HUES64 (cell line): ENCODE results near the gene JAKMIP1.

ENCODE experiments used
- H3K27ac ChIP-seq: 2 replicates; pipeline ENCODE4 v1.7.0; 2013; ENCODE audit warnings: low read depth, low read length, inconsistent platforms
- H3K27me3 ChIP-seq: 2 replicates; pipeline ENCODE4 v1.6.1; 2013; ENCODE audit warnings: mild to moderate bottlenecking, low read length; ENCODE audit not compliant: insufficient read depth
- H3K36me3 ChIP-seq: 2 replicates; pipeline ENCODE4 v1.6.1; 2013; ENCODE audit warnings: mild to moderate bottlenecking, low read length; ENCODE audit not compliant: insufficient read depth
- H3K4me1 ChIP-seq: 2 replicates; pipeline ENCODE4 v1.6.1; 2013; ENCODE audit warnings: mild to moderate bottlenecking, low read length, moderate library complexity; ENCODE audit not compliant: insufficient read depth
- H3K4me3 ChIP-seq: 2 replicates; pipeline ENCODE4 v1.5.1; 2013; ENCODE audit warnings: mild to moderate bottlenecking, low read length, moderate library complexity
- H3K9ac ChIP-seq: 2 replicates; pipeline ENCODE4 v1.6.1; 2013; ENCODE audit warnings: mild to moderate bottlenecking, low read depth, low read length
- H3K9me3 ChIP-seq: 2 replicates; pipeline ENCODE4 v1.6.1; 2013; ENCODE audit warnings: low read depth, low read length; ENCODE audit not compliant: insufficient read depth
- WGBS: fragments of 150-250, 120-280 bp; methylation state at CpG from one replicate; pipeline ENCODE4 v1.1.7; 2013; ENCODE audit warnings: missing lambda C conversion rate; 5-methylcytosine and 5-hydroxymethylcytosine counted together

JAKMIP1 gene

DNA sequence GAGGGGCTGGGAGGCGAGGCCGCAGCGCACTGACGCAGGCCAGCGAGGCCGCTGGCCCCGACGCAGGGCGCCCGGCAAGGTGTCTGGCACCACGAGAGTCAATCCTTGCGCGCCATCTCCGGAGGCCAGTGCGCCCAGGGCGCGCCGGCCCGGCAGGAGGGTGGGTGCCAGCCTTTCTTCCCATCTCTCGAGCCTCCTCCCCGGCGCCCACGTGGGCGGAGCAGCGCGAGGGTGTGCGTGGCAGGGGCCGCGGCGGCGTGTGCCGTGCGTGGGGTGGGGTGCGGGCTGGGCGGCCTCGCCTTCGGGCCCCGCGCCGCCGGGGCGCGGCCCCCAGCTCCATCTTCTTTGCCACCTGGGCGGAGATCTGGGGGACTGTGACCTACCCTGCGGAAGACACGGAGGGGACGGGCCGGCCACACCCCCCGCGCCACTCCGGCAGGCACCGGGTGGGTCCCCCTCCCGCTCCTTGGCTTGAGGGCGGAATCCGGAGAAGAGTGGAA is 877 bp downstream of the JAKMIP1 start:
- Histone ChIP-seq H3K4me1 (peaks cover 7% of the 10 kb centered on the region), H3K27me3 (peaks cover 42% of the 10 kb centered on the region), H3K36me3 (no peaks in the 10 kb centered on the region), H3K9me3 (no peaks in the 10 kb centered on the region), H3K9ac (no peak overlapping the region), H3K27ac (no peak overlapping the region), H3K4me3 (peak overlapping the region; percentile 68)
- 2% methylated on average over 55 of the region's 55 CpGs for WGBS

DNA sequence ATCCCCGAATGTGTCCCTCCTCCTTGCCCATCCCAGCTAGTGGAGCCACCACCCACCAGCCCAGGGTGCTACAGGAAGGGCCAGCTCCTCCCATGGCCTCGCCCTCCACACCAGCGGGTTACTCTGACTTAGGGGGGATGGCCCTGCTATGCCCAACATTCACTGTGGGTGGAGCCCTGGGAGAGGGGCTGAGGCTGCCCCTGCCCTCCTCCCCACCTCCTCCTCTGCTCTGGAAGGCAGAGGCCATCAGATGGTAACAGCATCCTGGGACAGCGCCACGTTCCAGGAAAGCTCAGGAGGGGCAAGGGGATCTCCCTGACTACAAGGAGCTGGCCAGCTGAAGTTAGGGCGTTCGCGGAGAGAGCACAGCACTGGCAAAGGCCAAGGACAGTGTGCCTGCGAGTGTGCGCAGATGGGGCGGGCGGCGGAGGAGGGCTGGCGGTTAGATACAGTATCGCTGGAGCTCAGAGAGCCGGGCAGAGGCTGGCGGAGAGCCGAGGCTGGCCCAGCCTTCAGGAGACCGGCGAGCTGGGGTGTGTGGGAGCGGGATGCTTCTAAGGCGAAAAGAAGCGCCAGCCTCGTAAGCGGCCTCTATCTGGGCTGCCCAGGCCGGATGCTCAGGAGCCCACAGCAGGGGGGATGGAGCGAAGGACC is 1.5 kb downstream of the JAKMIP1 start:
- H3K9ac ChIP-seq: no peak overlapping the region
- 3% methylated on average over 27 of the region's 27 CpGs for WGBS
- H3K27ac ChIP-seq: no peak overlapping the region

DNA sequence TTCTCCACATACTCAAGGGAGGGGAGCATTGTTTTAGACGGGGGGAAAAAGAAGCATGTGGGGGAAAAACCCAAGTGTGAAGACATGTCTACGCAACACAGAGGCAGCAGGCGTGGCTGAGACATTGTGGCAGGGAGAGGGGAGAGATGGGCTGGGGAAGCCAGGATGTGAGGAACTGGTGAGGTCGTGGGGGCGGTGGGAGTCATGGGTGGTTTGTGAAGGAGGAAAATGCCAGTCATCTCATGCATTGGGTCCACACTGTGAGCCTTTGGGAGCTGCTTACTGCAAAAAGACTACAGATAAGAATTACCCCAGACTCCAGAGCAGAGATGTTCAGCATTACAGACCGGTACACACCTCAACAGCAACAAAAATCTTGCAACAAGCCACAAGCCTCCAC is 2.1 kb downstream of the JAKMIP1 start:
- H3K27me3 ChIP-seq: peaks cover 42% of the 10 kb centered on the region
- no peaks in the 10 kb centered on the region for H3K9me3 ChIP-seq
- H3K4me3 ChIP-seq: no peak overlapping the region
- H3K9ac ChIP-seq: no peak overlapping the region
- no peaks in the 10 kb centered on the region for H3K36me3 ChIP-seq
- no peak overlapping the region for H3K27ac ChIP-seq
- 62% methylated on average over 6 of the region's 6 CpGs for WGBS
- H3K4me1 ChIP-seq: peaks cover 7% of the 10 kb centered on the region

More for the DNA sequence above, 1.5 kb downstream of the JAKMIP1 start:
- H3K4me1 ChIP-seq: peaks cover 7% of the 10 kb centered on the region
- peak overlapping the region; percentile 68 for H3K4me3 ChIP-seq
- H3K9me3 ChIP-seq: no peaks in the 10 kb centered on the region
- peaks cover 42% of the 10 kb centered on the region for H3K27me3 ChIP-seq
- H3K36me3 ChIP-seq: no peaks in the 10 kb centered on the region

DNA sequence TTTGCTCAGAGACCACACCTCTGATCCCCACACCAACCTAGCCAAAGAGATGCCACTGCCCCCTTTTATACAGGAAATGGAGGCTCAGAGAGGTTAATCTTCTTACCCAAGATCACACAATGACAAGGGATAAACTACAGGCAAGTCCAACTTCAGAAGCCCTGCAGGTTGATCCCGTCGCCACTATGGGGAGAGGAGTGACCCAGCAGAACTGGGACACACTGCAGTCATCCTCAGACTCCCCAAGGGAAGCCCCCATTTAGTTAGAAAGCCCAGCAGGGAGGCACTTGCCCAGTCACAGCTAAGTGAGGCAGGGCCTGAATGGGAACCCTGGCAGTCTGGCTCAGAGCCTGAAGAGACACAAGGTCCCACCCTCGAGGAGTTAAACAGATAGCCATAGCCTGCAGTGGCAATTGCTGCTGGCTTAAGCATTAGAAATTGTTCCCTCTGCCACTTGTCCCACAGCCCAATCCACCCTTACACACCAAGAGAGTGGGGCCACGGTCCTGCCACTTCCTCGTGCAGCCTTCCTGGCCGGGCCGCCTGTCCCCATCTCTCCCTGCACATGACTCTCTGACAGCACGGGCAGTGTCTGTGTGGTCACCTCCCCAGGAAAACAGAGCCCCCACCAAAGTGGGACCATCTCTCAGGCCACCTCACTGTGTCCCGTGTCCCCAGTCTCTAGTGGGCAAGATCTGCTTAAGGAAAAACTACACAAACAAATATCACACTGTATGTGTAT is 2.7 kb downstream of the JAKMIP1 start:
- Histone ChIP-seq H3K27me3 (peaks cover 42% of the 10 kb centered on the region), H3K4me3 (no peak overlapping the region), H3K27ac (no peak overlapping the region), H3K9ac (no peak overlapping the region), H3K36me3 (no peaks in the 10 kb centered on the region), H3K9me3 (no peaks in the 10 kb centered on the region), H3K4me1 (peaks cover 7% of the 10 kb centered on the region)
- WGBS: 88% methylated on average over 9 of the region's 9 CpGs

DNA sequence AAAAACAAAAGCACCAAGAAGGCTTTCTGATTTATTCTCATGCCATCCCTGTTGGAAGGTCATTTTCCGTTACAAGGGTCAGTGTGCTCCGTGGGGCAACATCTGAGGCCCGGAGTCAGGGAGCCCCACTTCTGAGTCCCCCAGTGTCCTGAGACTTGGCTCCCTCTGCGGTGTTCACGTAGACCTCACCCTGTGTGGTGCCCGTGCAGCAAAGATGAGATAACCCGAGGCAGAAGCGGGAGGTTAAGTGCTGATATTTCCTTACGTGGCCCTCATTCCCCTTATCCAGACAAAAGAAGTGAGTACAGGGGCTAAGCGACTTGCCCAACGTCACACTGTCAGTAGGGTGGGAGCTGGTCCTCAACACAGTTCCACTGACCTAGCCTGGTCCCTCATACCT is 3.5 kb downstream of the JAKMIP1 start:
- H3K9ac ChIP-seq: no peak overlapping the region
- peaks cover 7% of the 10 kb centered on the region for H3K4me1 ChIP-seq
- H3K4me3 ChIP-seq: no peak overlapping the region
- H3K9me3 ChIP-seq: no peaks in the 10 kb centered on the region
- peaks cover 36% of the 10 kb centered on the region for H3K27me3 ChIP-seq
- H3K36me3 ChIP-seq: no peaks in the 10 kb centered on the region
- 92% methylated on average over 11 of the region's 11 CpGs for WGBS
- no peak overlapping the region for H3K27ac ChIP-seq

DNA sequence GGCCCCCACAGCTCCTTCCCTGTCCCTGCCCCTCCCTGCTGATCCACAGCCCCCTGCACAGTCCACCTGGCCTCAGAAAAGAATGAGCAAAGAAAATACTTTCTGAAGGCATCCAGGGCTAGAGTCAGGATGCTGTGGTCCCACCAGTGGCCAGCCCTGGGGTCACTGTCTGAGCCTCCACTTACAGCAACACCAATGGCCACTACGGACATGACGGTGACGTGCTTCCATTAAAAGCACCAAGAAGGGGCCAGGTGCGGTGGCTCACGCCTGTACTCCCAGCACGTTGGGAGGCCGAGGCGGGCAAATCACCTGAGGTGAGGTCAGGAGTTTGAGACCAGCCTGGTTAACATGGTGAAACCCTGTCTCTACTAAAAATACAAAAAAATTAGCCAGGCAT is 4.0 kb downstream of the JAKMIP1 start:
- no peak overlapping the region for H3K4me3 ChIP-seq
- H3K27ac ChIP-seq: no peak overlapping the region
- H3K36me3 ChIP-seq: no peaks in the 10 kb centered on the region
- H3K9me3 ChIP-seq: no peaks in the 10 kb centered on the region
- 95% methylated on average over 8 of the region's 8 CpGs for WGBS
- H3K9ac ChIP-seq: no peak overlapping the region
- peaks cover 30% of the 10 kb centered on the region for H3K27me3 ChIP-seq
- peaks cover 7% of the 10 kb centered on the region for H3K4me1 ChIP-seq

DNA sequence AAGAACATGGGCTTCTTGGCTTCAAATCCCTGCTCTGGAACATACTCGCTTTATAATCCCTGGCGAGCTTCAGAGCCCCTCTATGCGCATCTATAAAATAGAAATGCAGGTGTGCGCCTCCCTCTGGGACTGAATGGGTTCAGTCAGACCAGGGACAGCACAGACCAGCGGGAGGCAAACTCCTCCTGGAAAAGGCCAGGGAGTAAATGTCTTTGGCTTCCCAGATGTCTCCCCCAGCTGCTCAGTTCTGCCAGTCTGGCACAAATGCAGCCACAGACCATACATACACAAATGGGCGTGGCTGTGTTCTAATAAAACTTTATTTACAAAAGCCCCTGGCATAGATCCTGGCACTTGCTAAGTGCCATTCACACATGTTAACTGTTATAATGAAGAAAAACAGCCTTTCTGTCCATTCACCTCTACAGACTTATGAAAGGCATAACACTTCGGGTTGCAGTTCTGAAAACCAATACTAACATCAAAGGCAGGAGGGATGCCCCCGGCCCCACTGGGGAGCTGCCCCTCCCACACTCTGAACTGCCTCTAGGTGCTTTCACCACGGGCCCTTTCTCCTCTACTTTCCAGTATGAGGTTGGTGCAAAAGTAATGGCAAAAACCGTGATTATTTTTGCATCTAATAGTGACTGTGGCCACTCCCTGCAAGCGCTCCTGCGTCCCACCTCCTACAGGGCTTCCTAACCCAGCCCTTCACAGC is 4.6 kb downstream of the JAKMIP1 start:
- Histone ChIP-seq H3K9me3 (no peaks in the 10 kb centered on the region), H3K27ac (no peak overlapping the region), H3K27me3 (peaks cover 25% of the 10 kb centered on the region), H3K4me1 (peaks cover 7% of the 10 kb centered on the region), H3K36me3 (no peaks in the 10 kb centered on the region), H3K4me3 (no peak overlapping the region), H3K9ac (no peak overlapping the region)
- 60% methylated on average over 12 of the region's 12 CpGs for WGBS

DNA sequence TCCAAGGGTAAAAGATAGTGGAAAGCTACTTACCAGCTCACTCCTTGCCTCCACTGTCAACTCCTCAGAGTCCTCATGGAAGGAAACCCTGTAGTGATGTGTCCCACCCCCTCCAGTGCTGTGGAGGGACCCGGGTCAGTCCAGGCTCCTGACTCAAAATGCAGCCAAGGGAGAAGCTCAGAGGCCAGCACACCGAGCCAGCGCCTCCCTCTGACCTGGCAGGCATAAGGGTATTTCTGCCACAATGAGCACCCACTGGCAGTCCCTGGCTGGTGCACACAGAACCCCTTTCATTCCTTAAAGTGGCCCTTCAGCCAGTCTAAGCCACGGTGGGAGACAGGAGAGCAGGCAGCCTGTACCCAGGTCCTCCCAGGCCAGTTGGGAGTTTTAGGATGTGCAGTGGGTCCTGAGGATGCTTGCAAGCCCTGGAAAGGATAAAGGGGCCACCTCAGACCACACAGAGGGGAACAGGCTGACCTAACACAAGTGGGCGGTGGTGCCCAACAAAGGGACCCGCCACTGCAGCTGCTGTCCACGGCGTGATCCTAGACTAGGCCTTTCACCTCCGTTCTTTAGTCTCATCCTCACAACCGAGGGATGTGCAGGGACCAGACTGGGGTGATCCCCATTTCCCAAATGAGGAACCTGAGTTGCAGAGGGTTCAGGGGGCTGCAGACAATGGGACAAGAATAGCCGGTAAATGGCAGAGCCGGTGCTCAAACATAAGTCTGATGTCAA is 5.7 kb downstream of the JAKMIP1 start:
- peaks cover 22% of the 10 kb centered on the region for H3K27me3 ChIP-seq
- no peaks in the 10 kb centered on the region for H3K36me3 ChIP-seq
- H3K4me1 ChIP-seq: peaks cover 7% of the 10 kb centered on the region
- H3K4me3 ChIP-seq: no peak overlapping the region
- H3K9me3 ChIP-seq: no peaks in the 10 kb centered on the region
- H3K9ac ChIP-seq: no peak overlapping the region
- WGBS: 92% methylated on average over 12 of the region's 12 CpGs
- H3K27ac ChIP-seq: no peak overlapping the region

DNA sequence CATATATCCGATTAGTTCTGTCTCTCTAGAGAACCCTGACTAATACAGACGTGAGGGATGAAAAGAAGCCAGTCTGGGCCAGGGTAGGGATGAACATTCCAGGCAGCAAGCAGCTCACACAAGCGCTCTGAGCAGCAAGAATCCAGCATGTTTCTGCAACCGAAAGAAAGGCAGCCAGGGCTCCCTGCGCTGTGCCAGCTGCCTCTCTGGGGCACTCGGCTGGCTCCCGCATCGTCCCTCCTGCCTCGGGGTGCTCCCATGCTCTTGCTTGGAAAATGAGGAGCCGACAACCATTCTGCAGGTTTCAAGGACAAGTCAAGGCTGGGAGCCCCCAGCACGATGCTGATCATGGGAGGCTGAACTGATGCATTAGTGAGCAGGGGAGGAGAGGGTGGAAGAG is 7.0 kb downstream of the JAKMIP1 start:
- H3K4me3 ChIP-seq: no peak overlapping the region
- H3K4me1 ChIP-seq: peaks cover 7% of the 10 kb centered on the region
- no peak overlapping the region for H3K27ac ChIP-seq
- peaks cover 10% of the 10 kb centered on the region for H3K27me3 ChIP-seq
- H3K36me3 ChIP-seq: no peaks in the 10 kb centered on the region
- no peak overlapping the region for H3K9ac ChIP-seq
- no peaks in the 10 kb centered on the region for H3K9me3 ChIP-seq
- WGBS: 94% methylated on average over 11 of the region's 11 CpGs

DNA sequence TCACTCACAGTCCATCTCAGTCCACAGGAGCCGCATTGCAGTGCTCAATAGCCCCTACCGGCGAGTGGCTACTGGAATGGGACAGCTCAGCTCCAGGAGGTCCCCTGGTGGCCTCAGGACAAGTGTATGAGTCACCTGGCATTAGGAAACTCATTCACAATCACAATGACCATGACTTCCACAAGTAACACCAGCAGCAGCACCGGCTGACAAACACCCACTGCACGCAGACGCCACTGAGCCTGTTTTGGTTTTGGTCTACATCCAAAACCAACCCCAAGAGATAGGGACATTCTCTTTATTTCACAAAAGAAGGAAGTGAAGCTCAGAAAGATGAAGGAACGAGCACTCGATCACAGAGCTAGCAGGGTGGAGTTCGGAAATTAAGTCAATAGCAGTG is 8.1 kb downstream of the JAKMIP1 start:
- Histone ChIP-seq H3K9me3 (no peaks in the 10 kb centered on the region), H3K36me3 (no peaks in the 10 kb centered on the region), H3K9ac (no peak overlapping the region), H3K27me3 (no peaks in the 10 kb centered on the region), H3K4me1 (peaks cover 4% of the 10 kb centered on the region), H3K27ac (no peak overlapping the region), H3K4me3 (no peak overlapping the region)
- WGBS: 89% methylated on average over 9 of the region's 9 CpGs
